NCI-H524 treated with DMSO at 0.1 percent for 48 hours (cell line): ENCODE results near the gene MRPS9.

Source experiments
- DNase-seq: peaks from one replicate; lab custom pipeline; 2025; lab: John Stamatoyannopoulos, UW

Gene MRPS9

GRCh38 chr2:105037572-105038382, at the start of gene MRPS9:
MRPS9 (plus strand) TSS chr2:105038069; CDS start chr2:105038093, 24 bp downstream.
- DNase-seq, result peak; percentile 73

GRCh38 chr2:105005181-105005951, 32.5 kb upstream of the MRPS9 start:
- no peak for DNase-seq

GRCh38 chr2:105007367-105007766, 30.5 kb upstream of the MRPS9 start:
- DNase-seq, result no peak

GRCh38 chr2:105032476-105032875, 5.4 kb upstream of the MRPS9 start:
- no peak for DNase-seq

- DNase-seq, result no peak
Measured at GRCh38 chr2:105034170-105034569, 3.7 kb upstream of the MRPS9 start.

GRCh38 chr2:105038383-105039061, 653 bp downstream of the MRPS9 start:
- DNase-seq, result peak; percentile 47

- no peak for DNase-seq
Measured at GRCh38 chr2:105039559-105039958, 1.7 kb downstream of the MRPS9 start.

- DNase-seq, result peak; percentile 62
Measured at GRCh38 chr2:105042189-105042588, 4.3 kb downstream of the MRPS9 start.

- no peak for DNase-seq
Measured at GRCh38 chr2:105052773-105053172, 14.9 kb downstream of the MRPS9 start.

GRCh38 chr2:105055613-105056012, 17.7 kb downstream of the MRPS9 start:
- DNase-seq, result no peak

GRCh38 chr2:105056245-105056644, 18.4 kb downstream of the MRPS9 start:
- no peak for DNase-seq

GRCh38 chr2:105057005-105057404, 19.1 kb downstream of the MRPS9 start:
- DNase-seq, result no peak

GRCh38 chr2:105061560-105061959, 23.7 kb downstream of the MRPS9 start:
- no peak for DNase-seq

GRCh38 chr2:105062158-105062557, 24.3 kb downstream of the MRPS9 start:
- no peak for DNase-seq

GRCh38 chr2:105068387-105068786, 30.5 kb downstream of the MRPS9 start:
- no peak for DNase-seq

GRCh38 chr2:105068875-105069274, 31.0 kb downstream of the MRPS9 start:
- DNase-seq, result no peak

- DNase-seq, result no peak
Measured at GRCh38 chr2:105070010-105070865, 32.4 kb downstream of the MRPS9 start.

- no peak for DNase-seq
Measured at GRCh38 chr2:105071379-105071778, 33.5 kb downstream of the MRPS9 start.

GRCh38 chr2:105072039-105072438, 34.2 kb downstream of the MRPS9 start:
- DNase-seq, result no peak

GRCh38 chr2:105073591-105073990, 35.7 kb downstream of the MRPS9 start:
- DNase-seq, result no peak

GRCh38 chr2:105076121-105076520, 38.3 kb downstream of the MRPS9 start:
- DNase-seq, result no peak
